ENCODE data around the gene ZNF26.

- TF ChIP-seq CTCF (IDR thresholded peaks at IDR 0.05; ENCODE audit: low read depth, low read length, poor library complexity, severe bottlenecking) (no peak), EZH2phosphoT487 (IDR thresholded peaks at IDR 0.05; ENCODE audit: borderline replicate concordance, low read length) (no peak)
Measured at GRCh38 chr12:132998741-132999140, 12.6 kb downstream of the ZNF26 start.
